SH-SY5Y (cell line): ENCODE results near the gene LYPLAL1.
A peak's percentile ranks its signal among the peaks of the same experiment; 100 is the strongest.

Experiments
- GATA2 ChIP-seq: IDR thresholded peaks from 2 replicates; pipeline ENCODE4 v1.6.1; 2011; ENCODE audit warnings: mild to moderate bottlenecking, low read depth, low read length
- GATA3 ChIP-seq: IDR thresholded peaks from 2 replicates; pipeline ENCODE4 v1.6.1; 2011; ENCODE audit warnings: low read depth, mild to moderate bottlenecking, low read length, moderate library complexity

Gene LYPLAL1

GRCh38 chr1:219176168-219176567, 2.5 kb downstream of the LYPLAL1 start:
- TF ChIP-seq GATA3 = no peak
- no peak for TF ChIP-seq GATA2

- TF ChIP-seq GATA2 = no peak
- no peak for TF ChIP-seq GATA3
These were observed 3.7 kb downstream of the LYPLAL1 start for GRCh38 chr1:219177363-219177762.

- TF ChIP-seq GATA2 (no peak), GATA3 (no peak)
These were observed 4.3 kb downstream of the LYPLAL1 start for GRCh38 chr1:219177940-219178339.

GRCh38 chr1:219179293-219179692, 5.6 kb downstream of the LYPLAL1 start:
- TF ChIP-seq GATA3 = no peak
- no peak for TF ChIP-seq GATA2

GRCh38 chr1:219184337-219184736, 10.7 kb downstream of the LYPLAL1 start:
- TF ChIP-seq GATA2 (no peak), GATA3 (no peak)

- TF ChIP-seq GATA3 (no peak), GATA2 (no peak)
These were observed 11.9 kb downstream of the LYPLAL1 start for GRCh38 chr1:219185486-219186117.

- TF ChIP-seq GATA2 (no peak), GATA3 (no peak)
These were observed 14.7 kb downstream of the LYPLAL1 start for GRCh38 chr1:219188331-219188803.

- TF ChIP-seq GATA2 (peak; percentile 74), GATA3 (peak; percentile 50; the same call in 1 of the 2 replicates)
These were observed 15.5 kb downstream of the LYPLAL1 start for GRCh38 chr1:219189021-219189824.

GRCh38 chr1:219189952-219190351, 16.3 kb downstream of the LYPLAL1 start:
- TF ChIP-seq GATA2 (no peak), GATA3 (no peak)

GRCh38 chr1:219190605-219191004, 16.9 kb downstream of the LYPLAL1 start:
- TF ChIP-seq GATA3 = no peak
- TF ChIP-seq GATA2 = no peak

- no peak for TF ChIP-seq GATA2
- no peak for TF ChIP-seq GATA3
These were observed 28.0 kb downstream of the LYPLAL1 start for GRCh38 chr1:219201656-219202055.

GRCh38 chr1:219202567-219202966, 28.9 kb downstream of the LYPLAL1 start:
- no peak for TF ChIP-seq GATA3
- no peak for TF ChIP-seq GATA2

GRCh38 chr1:219206350-219206749, 32.7 kb downstream of the LYPLAL1 start:
- no peak for TF ChIP-seq GATA3
- no peak for TF ChIP-seq GATA2

- TF ChIP-seq GATA2 (no peak), GATA3 (no peak)
These were observed 35.9 kb downstream of the LYPLAL1 start for GRCh38 chr1:219209578-219209977.

- TF ChIP-seq GATA3 (no peak), GATA2 (no peak)
These were observed 36.4 kb downstream of the LYPLAL1 start for GRCh38 chr1:219210067-219210466.

- TF ChIP-seq GATA2 (no peak), GATA3 (no peak)
These were observed 41.8 kb downstream of the LYPLAL1 start for GRCh38 chr1:219215477-219215876.
